ENCODE results near the gene IL1R2. TPM values are rescaled to one million over a fixed set of nuclear protein-coding genes. Genes with fewer than 3 reads are reported as not detected.

The IL1R2 gene
- total and polyA plus RNA-seq, 2 of the 13 experiments (the other 11 are each of a cell fraction or from before 2014, with no cell fraction given) = 3.6 to 7.3 TPM

DNA sequence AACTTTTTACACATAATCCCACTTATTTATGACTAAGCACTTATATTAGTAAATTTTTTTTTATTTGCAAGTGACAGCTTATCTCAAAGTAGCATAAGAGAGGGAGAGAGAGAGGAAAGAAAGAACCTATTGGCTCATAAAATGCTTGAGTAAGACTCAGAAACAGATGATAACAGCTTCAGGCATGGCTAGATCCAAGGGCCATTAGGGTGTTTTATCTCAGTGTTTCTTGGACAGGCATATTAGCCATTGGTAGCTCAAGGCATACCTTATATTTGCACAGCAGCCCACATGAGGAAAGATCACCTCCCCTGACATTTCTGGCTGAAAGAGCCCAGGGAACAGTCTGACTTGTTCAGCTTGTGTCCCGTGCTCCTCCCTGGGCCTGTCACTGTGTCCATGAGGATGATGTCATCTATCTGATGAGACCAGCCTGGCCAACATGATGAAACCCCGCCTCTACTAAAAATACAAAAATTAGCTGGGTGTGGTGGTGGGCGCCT is 64.4 kb downstream of the IL1R2 start (continued):
- TF ChIP-seq MTF2 (CRISPR knock-in tag; IDR thresholded peaks at IDR 0.05; ENCODE audit: borderline replicate concordance) (no peak), ZNF382 (CRISPR knock-in tag; IDR thresholded peaks at IDR 0.05; ENCODE audit: borderline replicate concordance) (no peak), HOXD1 (CRISPR knock-in tag; IDR thresholded peaks at IDR 0.05) (no peak), ZNF251 (CRISPR knock-in tag; IDR thresholded peaks at IDR 0.05) (no peak), FOSL2 (CRISPR knock-in tag; IDR thresholded peaks at IDR 0.05) (peak; percentile 25; the same call in 1 of the 2 replicates), RELA (CRISPR knock-in tag; IDR thresholded peaks at IDR 0.05) (no peak), ZMAT3 (CRISPR knock-in tag; conservative IDR thresholded peaks at IDR 0.05) (no peak), ZSCAN31 (CRISPR knock-in tag; IDR thresholded peaks at IDR 0.05; ENCODE audit: low read depth) (no peak), HDAC6 (IDR thresholded peaks at IDR 0.05; ENCODE audit: low read depth, low read length) (no peak)
- TF ChIP-seq, protein P1, sequence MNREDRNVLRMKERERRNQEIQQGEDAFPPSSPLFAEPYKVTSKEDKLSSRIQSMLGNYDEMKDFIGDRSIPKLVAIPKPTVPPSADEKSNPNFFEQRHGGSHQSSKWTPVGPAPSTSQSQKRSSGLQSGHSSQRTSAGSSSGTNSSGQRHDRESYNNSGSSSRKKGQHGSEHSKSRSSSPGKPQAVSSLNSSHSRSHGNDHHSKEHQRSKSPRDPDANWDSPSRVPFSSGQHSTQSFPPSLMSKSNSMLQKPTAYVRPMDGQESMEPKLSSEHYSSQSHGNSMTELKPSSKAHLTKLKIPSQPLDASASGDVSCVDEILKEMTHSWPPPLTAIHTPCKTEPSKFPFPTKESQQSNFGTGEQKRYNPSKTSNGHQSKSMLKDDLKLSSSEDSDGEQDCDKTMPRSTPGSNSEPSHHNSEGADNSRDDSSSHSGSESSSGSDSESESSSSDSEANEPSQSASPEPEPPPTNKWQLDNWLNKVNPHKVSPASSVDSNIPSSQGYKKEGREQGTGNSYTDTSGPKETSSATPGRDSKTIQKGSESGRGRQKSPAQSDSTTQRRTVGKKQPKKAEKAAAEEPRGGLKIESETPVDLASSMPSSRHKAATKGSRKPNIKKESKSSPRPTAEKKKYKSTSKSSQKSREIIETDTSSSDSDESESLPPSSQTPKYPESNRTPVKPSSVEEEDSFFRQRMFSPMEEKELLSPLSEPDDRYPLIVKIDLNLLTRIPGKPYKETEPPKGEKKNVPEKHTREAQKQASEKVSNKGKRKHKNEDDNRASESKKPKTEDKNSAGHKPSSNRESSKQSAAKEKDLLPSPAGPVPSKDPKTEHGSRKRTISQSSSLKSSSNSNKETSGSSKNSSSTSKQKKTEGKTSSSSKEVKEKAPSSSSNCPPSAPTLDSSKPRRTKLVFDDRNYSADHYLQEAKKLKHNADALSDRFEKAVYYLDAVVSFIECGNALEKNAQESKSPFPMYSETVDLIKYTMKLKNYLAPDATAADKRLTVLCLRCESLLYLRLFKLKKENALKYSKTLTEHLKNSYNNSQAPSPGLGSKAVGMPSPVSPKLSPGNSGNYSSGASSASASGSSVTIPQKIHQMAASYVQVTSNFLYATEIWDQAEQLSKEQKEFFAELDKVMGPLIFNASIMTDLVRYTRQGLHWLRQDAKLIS (CRISPR knock-in tag; IDR thresholded peaks at IDR 0.05) = no peak
- TF ChIP-seq, protein P2, sequence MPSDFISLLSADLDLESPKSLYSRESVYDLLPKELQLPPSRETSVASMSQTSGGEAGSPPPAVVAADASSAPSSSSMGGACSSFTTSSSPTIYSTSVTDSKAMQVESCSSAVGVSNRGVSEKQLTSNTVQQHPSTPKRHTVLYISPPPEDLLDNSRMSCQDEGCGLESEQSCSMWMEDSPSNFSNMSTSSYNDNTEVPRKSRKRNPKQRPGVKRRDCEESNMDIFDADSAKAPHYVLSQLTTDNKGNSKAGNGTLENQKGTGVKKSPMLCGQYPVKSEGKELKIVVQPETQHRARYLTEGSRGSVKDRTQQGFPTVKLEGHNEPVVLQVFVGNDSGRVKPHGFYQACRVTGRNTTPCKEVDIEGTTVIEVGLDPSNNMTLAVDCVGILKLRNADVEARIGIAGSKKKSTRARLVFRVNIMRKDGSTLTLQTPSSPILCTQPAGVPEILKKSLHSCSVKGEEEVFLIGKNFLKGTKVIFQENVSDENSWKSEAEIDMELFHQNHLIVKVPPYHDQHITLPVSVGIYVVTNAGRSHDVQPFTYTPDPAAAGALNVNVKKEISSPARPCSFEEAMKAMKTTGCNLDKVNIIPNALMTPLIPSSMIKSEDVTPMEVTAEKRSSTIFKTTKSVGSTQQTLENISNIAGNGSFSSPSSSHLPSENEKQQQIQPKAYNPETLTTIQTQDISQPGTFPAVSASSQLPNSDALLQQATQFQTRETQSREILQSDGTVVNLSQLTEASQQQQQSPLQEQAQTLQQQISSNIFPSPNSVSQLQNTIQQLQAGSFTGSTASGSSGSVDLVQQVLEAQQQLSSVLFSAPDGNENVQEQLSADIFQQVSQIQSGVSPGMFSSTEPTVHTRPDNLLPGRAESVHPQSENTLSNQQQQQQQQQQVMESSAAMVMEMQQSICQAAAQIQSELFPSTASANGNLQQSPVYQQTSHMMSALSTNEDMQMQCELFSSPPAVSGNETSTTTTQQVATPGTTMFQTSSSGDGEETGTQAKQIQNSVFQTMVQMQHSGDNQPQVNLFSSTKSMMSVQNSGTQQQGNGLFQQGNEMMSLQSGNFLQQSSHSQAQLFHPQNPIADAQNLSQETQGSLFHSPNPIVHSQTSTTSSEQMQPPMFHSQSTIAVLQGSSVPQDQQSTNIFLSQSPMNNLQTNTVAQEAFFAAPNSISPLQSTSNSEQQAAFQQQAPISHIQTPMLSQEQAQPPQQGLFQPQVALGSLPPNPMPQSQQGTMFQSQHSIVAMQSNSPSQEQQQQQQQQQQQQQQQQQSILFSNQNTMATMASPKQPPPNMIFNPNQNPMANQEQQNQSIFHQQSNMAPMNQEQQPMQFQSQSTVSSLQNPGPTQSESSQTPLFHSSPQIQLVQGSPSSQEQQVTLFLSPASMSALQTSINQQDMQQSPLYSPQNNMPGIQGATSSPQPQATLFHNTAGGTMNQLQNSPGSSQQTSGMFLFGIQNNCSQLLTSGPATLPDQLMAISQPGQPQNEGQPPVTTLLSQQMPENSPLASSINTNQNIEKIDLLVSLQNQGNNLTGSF (CRISPR knock-in tag; IDR thresholded peaks at IDR 0.05) = no peak
- TF ChIP-seq, protein P3, sequence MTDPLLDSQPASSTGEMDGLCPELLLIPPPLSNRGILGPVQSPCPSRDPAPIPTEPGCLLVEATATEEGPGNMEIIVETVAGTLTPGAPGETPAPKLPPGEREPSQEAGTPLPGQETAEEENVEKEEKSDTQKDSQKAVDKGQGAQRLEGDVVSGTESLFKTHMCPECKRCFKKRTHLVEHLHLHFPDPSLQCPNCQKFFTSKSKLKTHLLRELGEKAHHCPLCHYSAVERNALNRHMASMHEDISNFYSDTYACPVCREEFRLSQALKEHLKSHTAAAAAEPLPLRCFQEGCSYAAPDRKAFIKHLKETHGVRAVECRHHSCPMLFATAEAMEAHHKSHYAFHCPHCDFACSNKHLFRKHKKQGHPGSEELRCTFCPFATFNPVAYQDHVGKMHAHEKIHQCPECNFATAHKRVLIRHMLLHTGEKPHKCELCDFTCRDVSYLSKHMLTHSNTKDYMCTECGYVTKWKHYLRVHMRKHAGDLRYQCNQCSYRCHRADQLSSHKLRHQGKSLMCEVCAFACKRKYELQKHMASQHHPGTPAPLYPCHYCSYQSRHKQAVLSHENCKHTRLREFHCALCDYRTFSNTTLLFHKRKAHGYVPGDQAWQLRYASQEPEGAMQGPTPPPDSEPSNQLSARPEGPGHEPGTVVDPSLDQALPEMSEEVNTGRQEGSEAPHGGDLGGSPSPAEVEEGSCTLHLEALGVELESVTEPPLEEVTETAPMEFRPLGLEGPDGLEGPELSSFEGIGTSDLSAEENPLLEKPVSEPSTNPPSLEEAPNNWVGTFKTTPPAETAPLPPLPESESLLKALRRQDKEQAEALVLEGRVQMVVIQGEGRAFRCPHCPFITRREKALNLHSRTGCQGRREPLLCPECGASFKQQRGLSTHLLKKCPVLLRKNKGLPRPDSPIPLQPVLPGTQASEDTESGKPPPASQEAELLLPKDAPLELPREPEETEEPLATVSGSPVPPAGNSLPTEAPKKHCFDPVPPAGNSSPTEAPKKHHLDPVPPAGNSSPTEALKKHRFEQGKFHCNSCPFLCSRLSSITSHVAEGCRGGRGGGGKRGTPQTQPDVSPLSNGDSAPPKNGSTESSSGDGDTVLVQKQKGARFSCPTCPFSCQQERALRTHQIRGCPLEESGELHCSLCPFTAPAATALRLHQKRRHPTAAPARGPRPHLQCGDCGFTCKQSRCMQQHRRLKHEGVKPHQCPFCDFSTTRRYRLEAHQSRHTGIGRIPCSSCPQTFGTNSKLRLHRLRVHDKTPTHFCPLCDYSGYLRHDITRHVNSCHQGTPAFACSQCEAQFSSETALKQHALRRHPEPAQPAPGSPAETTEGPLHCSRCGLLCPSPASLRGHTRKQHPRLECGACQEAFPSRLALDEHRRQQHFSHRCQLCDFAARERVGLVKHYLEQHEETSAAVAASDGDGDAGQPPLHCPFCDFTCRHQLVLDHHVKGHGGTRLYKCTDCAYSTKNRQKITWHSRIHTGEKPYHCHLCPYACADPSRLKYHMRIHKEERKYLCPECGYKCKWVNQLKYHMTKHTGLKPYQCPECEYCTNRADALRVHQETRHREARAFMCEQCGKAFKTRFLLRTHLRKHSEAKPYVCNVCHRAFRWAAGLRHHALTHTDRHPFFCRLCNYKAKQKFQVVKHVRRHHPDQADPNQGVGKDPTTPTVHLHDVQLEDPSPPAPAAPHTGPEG (CRISPR knock-in tag; IDR thresholded peaks at IDR 0.05) = no peak
- TF ChIP-seq, protein P4, sequence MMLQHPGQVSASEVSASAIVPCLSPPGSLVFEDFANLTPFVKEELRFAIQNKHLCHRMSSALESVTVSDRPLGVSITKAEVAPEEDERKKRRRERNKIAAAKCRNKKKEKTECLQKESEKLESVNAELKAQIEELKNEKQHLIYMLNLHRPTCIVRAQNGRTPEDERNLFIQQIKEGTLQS (CRISPR knock-in tag; IDR thresholded peaks at IDR 0.05) = 0 out of 2 replicates have a peak, but pooled peaks have one; percentile 39
